HEK293T (cell line): ENCODE data around the gene STK25.

Experiments used
- CTCF ChIA-PET: fragments of 350-600 bp; formaldehyde crosslinking; extraction: SDS; loops from one replicate; lab custom pipeline; 2021; ENCODE audit warnings: antibody characterized with exemption, inconsistent platforms; lab: Yijun Ruan, JAX
- POLR2A ChIA-PET: fragments of 350-600 bp; formaldehyde crosslinking; extraction: SDS; loops from one replicate; lab custom pipeline; 2020; ENCODE audit warnings: antibody characterized with exemption, inconsistent platforms; lab: Yijun Ruan, JAX
- DNase-seq: peaks from one replicate; pipeline ENCODE4 v3.0.0; 2012; ENCODE audit warnings: mixed read lengths; ENCODE audit errors: extremely low spot score
- ARNT ChIP-seq: fragments of 450-650 bp; IDR thresholded peaks from 2 replicates; pipeline ENCODE4 v1.6.1; 2017; ENCODE audit warnings: mild to moderate bottlenecking
- BHLHE40 ChIP-seq: fragments of 450-650 bp; IDR thresholded peaks from 2 replicates; pipeline ENCODE4 v1.6.1; 2016; ENCODE audit warnings: mild to moderate bottlenecking, moderate library complexity, borderline replicate concordance
- CTBP1 ChIP-seq: fragments of 450-650 bp; IDR thresholded peaks from 2 replicates; pipeline ENCODE4 v1.6.1; 2016; ENCODE audit warnings: borderline replicate concordance
- ELF4 ChIP-seq: fragments of 450-650 bp; IDR thresholded peaks from 2 replicates; pipeline ENCODE4 v1.6.1; 2017; ENCODE audit warnings: antibody characterized with exemption
- FOXA1 ChIP-seq: fragments of 450-650 bp; IDR thresholded peaks from 2 replicates; pipeline ENCODE4 v1.6.1; 2016; ENCODE audit warnings: mild to moderate bottlenecking
- FOXK2 ChIP-seq: fragments of 450-650 bp; IDR thresholded peaks from 2 replicates; pipeline ENCODE4 v1.6.1; 2016; ENCODE audit warnings: mild to moderate bottlenecking
- FOXM1 ChIP-seq: fragments of 450-650 bp; IDR thresholded peaks from 2 replicates; pipeline ENCODE4 v1.6.1; 2017; ENCODE audit warnings: mild to moderate bottlenecking, borderline replicate concordance
- HDGF ChIP-seq: fragments of 450-650 bp; IDR thresholded peaks from 2 replicates; pipeline ENCODE4 v1.6.1; 2017; ENCODE audit warnings: antibody characterized with exemption, borderline replicate concordance
- L3MBTL2 ChIP-seq: fragments of 450-650 bp; conservative IDR thresholded peaks from 2 replicates; pipeline ENCODE4 v1.6.1; 2016; ENCODE audit warnings: mild to moderate bottlenecking
- LEF1 ChIP-seq: fragments of 450-650 bp; IDR thresholded peaks from 2 replicates; pipeline ENCODE4 v1.6.1; 2017; ENCODE audit warnings: mild to moderate bottlenecking, borderline replicate concordance
- NFRKB ChIP-seq: fragments of 450-650 bp; IDR thresholded peaks from 2 replicates; pipeline ENCODE4 v1.6.1; 2016; ENCODE audit warnings: mild to moderate bottlenecking, moderate library complexity
- SP1 ChIP-seq: fragments of 450-650 bp; IDR thresholded peaks from 2 replicates; pipeline ENCODE4 v1.6.1; 2017
- SUZ12 ChIP-seq: fragments of 450-650 bp; IDR thresholded peaks from 2 replicates; pipeline ENCODE4 v1.6.1; 2016; ENCODE audit warnings: mild to moderate bottlenecking
- TARDBP ChIP-seq: fragments of 450-650 bp; IDR thresholded peaks from 2 replicates; pipeline ENCODE4 v1.6.1; 2016
- ZNF384 ChIP-seq: fragments of 450-650 bp; IDR thresholded peaks from 2 replicates; pipeline ENCODE4 v1.6.1; 2016
- TF ChIP-seq, protein P1 (sequence below): fragments of 450-650 bp; IDR thresholded peaks from 2 replicates; pipeline ENCODE4 v1.6.1; 2016

STK25 gene

DNA sequence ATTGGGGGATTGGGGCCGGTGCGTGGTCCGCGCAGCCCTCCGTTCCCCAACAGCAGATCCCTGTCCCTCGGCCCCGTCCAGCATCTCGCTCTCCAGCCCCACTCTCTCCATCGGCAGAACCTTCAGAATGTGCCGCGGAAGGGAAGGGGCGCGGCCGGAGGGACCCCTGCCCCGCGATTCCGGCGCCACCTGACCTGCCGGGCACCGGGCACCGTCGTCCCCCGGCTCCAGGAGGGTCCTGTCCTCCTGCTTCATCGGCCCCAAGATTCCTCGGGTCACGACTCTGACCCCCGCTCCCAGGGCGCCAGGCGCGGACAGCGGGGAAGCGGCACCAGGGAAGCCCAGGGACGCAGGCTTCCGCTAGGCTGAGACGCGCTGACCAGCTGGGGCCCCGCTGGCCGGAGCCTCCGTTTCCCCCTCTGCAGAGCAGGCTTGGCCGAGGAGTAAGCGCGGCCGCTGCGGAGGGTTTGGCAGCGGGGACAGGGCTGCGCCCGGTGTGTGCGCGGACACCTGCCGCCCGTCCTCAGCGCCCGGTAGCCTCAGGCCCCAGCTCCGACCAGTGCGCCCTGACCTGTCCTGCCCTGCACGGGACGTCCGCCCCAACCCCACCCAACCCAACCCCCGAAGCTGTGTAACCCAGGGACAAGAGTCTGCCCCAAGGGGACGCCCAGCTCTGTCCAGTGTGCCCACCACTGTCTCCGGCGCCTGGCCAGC lies 33.3 kb upstream of the STK25 start:
- TF ChIP-seq BHLHE40 (no peak), L3MBTL2 (no peak), ARNT (no peak), FOXA1 (no peak), FOXM1 (no peak), CTBP1 (no peak), LEF1 (no peak), NFRKB (no peak), SUZ12 (no peak), ELF4 (no peak), HDGF (no peak), SP1 (no peak), FOXK2 (no peak), TARDBP (no peak), ZNF384 (no peak)
- TF ChIP-seq, protein P1, sequence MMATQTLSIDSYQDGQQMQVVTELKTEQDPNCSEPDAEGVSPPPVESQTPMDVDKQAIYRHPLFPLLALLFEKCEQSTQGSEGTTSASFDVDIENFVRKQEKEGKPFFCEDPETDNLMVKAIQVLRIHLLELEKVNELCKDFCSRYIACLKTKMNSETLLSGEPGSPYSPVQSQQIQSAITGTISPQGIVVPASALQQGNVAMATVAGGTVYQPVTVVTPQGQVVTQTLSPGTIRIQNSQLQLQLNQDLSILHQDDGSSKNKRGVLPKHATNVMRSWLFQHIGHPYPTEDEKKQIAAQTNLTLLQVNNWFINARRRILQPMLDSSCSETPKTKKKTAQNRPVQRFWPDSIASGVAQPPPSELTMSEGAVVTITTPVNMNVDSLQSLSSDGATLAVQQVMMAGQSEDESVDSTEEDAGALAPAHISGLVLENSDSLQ, result no peak
- DNase-seq, result no peak
- ChIA-PET POLR2A (no interaction called here), CTCF (no interaction called here)

DNA sequence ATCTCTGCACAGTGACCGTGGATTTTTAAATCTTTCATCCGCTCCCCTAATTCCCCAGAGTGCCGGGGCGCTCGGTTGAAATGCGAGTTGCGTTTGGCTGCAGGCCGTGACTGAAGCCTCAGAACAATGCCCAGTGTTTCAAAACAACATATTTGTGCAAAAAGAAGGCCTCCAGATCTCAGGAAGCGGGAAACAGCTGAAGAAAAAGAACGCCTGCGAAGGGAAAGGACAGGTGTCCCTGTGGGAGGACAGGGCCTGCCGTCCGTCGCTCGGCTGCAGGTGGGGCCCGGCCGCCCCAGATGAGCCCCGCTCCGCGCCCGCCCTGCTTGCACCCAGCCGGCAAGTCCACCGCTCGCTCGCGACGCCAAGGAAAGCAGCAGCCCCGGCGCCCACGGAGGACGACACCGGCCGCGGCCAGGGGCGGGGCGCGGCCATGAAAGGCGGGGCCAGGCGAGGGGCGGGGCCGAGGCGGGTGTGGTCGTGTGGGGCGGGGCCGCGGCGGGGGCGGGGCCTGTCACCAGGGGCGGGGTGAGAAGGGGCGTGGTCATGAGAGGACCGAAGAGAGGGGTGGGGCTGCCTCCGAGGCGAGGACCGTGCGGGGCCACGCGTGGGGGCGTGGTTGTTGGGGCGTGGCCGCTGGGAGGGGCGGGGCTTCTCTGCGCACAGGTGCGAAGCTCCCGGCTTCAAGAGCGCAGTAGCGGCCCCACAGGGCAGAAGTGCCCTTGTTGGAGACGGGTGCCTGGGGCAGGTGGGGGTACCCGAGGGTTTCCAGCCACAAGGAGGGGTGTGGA lies 32.6 kb upstream of the STK25 start:
- peak; percentile 98 for DNase-seq
- CTCF ChIA-PET, result no interaction called here
- POLR2A ChIA-PET, result no interaction called here
- TF ChIP-seq L3MBTL2, result peak; percentile 91
- TF ChIP-seq, protein P1, result no peak

DNA sequence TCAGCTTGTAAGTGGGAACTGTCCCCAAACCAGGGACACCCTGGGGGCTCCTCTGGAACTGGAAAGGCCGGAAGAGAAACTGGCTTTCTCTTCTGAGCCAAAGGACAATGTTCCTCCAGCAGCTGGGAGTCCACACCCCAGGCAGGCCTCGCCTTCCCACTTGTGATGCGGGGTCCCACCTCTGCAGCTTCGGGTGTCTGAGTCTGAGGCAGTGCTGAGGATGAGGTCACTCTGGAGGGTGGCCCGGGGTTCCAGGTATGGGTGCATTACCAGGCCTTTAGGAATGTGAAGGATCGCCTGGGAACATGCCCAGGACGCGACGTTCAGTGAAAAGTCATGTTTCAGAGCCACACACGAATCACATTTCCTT lies 32.0 kb upstream of the STK25 start:
- POLR2A ChIA-PET, result no interaction called here
- DNase-seq, result no peak
- CTCF ChIA-PET, result no interaction called here
- TF ChIP-seq SP1 (no peak), CTBP1 (no peak), NFRKB (no peak), ZNF384 (no peak), BHLHE40 (no peak), FOXA1 (no peak), L3MBTL2 (no peak), HDGF (no peak), ARNT (no peak), TARDBP (no peak), FOXM1 (no peak), FOXK2 (no peak), LEF1 (no peak), ELF4 (no peak), SUZ12 (no peak)
- TF ChIP-seq, protein P1, result no peak

DNA sequence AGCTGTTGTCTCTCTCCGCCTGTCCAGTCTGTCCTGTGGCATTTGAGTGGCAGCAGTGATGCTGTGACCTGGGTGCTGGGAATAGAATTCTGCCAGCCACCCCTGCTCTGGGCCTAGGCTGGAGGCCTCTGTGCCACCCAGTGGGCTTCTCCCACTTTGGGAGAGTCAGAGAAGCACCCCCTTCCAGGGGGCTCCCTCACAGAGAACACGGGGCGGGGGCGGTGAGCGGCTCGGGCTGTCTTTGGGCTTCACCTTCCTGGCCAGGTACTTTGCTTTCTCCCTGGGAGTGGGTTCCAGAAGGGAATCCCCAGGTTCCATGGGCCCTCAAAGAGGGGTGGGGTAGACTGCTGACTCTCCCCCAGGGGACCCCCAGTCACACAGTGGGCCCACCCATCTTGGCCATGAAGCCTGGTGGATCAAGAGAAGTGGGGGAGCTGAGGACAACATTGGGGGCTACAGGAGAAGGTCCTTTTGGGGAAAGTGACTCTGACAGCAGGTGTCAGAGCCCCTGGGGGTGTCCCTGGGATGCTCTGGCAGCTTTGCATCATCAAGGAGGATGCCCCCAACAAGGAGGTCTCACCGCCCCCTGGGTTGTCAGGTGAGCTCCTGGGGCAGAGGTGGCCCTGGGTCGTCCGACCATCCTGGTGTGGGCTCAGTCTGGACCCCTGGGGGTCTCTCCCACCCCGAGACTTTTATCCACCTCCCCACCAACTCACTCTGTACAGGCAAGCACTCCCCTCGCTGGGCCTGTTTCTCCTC lies 31.4 kb upstream of the STK25 start:
- ChIA-PET CTCF (no interaction called here), POLR2A (no interaction called here)
- DNase-seq, result no peak
- TF ChIP-seq ELF4 (no peak), SUZ12 (no peak), ZNF384 (no peak), L3MBTL2 (no peak), CTBP1 (no peak), LEF1 (no peak)
- TF ChIP-seq, protein P1, result no peak

DNA sequence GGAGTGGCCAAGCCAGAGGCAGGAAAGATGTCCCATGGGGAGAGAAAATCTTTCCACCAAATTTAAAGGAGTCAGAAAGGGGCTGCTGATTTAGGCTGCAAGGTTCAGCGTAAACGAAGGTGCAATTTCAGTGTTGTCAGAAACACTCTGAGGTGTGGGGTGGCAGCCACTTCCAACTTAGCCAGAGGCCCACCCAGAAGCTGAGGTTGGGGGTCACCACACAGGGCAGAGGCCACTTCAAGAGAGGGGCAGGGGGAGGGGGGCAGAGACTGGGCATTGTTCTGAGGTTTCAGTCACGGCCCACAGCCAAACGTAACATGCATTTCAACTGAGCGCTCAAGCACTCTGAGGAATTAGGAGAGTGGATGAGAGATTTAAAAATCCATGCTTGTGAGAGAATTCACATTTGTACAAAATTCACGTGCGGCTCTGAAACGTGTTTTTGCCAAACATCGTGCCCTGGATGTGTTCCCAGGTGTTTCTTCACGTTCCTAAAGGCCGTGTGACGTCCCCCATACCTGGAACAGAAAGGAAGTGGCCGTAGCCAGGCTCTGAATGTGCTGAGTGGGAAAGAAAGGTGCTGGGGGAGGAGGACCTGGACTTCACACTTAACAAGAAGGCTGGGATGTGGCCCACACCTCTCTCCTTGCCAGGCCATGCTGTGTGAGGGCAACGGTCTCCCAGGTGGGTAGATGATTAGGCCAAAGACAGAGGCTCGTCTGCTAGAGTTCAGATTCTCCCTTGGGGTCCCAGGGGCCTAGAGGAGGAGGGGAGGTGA lies 30.6 kb upstream of the STK25 start:
- ChIA-PET POLR2A (no interaction called here), CTCF (no interaction called here)
- TF ChIP-seq FOXK2, result no peak
- TF ChIP-seq L3MBTL2, result no peak
- TF ChIP-seq ELF4, result no peak
- no peak for TF ChIP-seq NFRKB
- no peak for TF ChIP-seq SP1
- TF ChIP-seq HDGF, result no peak
- TF ChIP-seq ARNT, result no peak
- no peak for DNase-seq
